GM23248 (cell line): Measurements from ENCODE around the gene HDGFL2. TPM values are rescaled to one million over a fixed set of nuclear protein-coding genes. Genes with fewer than 3 reads are reported as not detected.

Experiments used
- DNase-seq: peaks from one replicate; pipeline ENCODE4 v3.0.0-alpha.2; 2015
- H2AFZ ChIP-seq: fragments of 200-600 bp; sonication (generic); 2 replicates; pipeline ENCODE4 v1.6.1; 2016; ENCODE audit warnings: antibody characterized with exemption
- H3F3A ChIP-seq: fragments of 200-600 bp; sonication (generic); 2 replicates; pipeline ENCODE4 v1.6.1; 2016; ENCODE audit warnings: mild to moderate bottlenecking, antibody characterized with exemption, mixed run types; ENCODE audit not compliant: insufficient read depth
- H3K27ac ChIP-seq: fragments of 200-600 bp; sonication (generic); 2 replicates; pipeline ENCODE4 v1.5.1; 2016; ENCODE audit warnings: mild to moderate bottlenecking
- H3K27me3 ChIP-seq: fragments of 200-600 bp; sonication (generic); replicated peaks from 2 replicates; pipeline ENCODE4 v1.6.1; 2016; ENCODE audit warnings: mild to moderate bottlenecking; ENCODE audit not compliant: insufficient read depth
- H3K36me3 ChIP-seq: fragments of 200-600 bp; sonication (generic); 2 replicates; pipeline ENCODE4 v1.6.1; 2016; ENCODE audit warnings: low read depth, mild to moderate bottlenecking
- H3K4me1 ChIP-seq: fragments of 200-600 bp; sonication (generic); 2 replicates; pipeline ENCODE4 v1.6.1; 2016; ENCODE audit warnings: mild to moderate bottlenecking; ENCODE audit not compliant: insufficient read depth
- H3K4me2 ChIP-seq: fragments of 200-600 bp; sonication (generic); one replicate; pipeline ENCODE4 v1.6.1; 2016; ENCODE audit warnings: mild to moderate bottlenecking; ENCODE audit not compliant: unreplicated experiment
- H3K4me3 ChIP-seq: fragments of 200-600 bp; sonication (generic); 2 replicates; pipeline ENCODE4 v1.5.1; 2016; ENCODE audit warnings: mild to moderate bottlenecking
- H3K79me2 ChIP-seq: fragments of 200-600 bp; sonication (generic); 2 replicates; pipeline ENCODE4 v1.6.1; 2016; ENCODE audit warnings: mild to moderate bottlenecking; ENCODE audit not compliant: insufficient read depth
- H3K9ac ChIP-seq: fragments of 200-600 bp; sonication (generic); 2 replicates; pipeline ENCODE4 v1.6.1; 2016; ENCODE audit warnings: mild to moderate bottlenecking
- H3K9me2 ChIP-seq: fragments of 200-600 bp; sonication (generic); 2 replicates; pipeline ENCODE4 v1.6.1; 2016; ENCODE audit warnings: mixed run types, mild to moderate bottlenecking, moderate library complexity; ENCODE audit not compliant: insufficient read depth
- H3K9me3 ChIP-seq: fragments of 200-600 bp; sonication (generic); one replicate; pipeline ENCODE4 v1.6.1; 2017; ENCODE audit warnings: low read depth
- H4K20me1 ChIP-seq: fragments of 200-600 bp; sonication (generic); 2 replicates; pipeline ENCODE4 v1.6.0; 2016; ENCODE audit not compliant: insufficient read depth
- EZH2 ChIP-seq: fragments of 200-600 bp; sonication (generic); IDR thresholded peaks from 2 replicates; pipeline ENCODE4 v1.6.1; 2018; ENCODE audit warnings: antibody characterized with exemption, mild to moderate bottlenecking; ENCODE audit not compliant: insufficient read depth, poor library complexity, severe bottlenecking
- EZH2phosphoT487 ChIP-seq: fragments of 200-600 bp; sonication (generic); IDR thresholded peaks from 2 replicates; pipeline ENCODE4 v1.6.1; 2018; ENCODE audit warnings: antibody characterized with exemption, moderate library complexity, mild to moderate bottlenecking, low read depth; ENCODE audit not compliant: insufficient read depth
- WGBS, 2 experiments: methylation state at CpG; one replicate each; pipeline ENCODE4 v1.1.6; 2015 to 2017; ENCODE audit warnings: low lambda C conversion rate in 2 of 2, low coverage in 1 of 2; ENCODE audit errors: missing lambda C conversion rate in 2 of 2; 5-methylcytosine and 5-hydroxymethylcytosine counted together
- in situ Hi-C: fragments of 300-500 bp; cut with MboI; formaldehyde crosslinking; loops from 2 replicates; pipeline ENCODE4 v1.15.0; 2020
- polyA plus RNA-seq: library from polyadenylated mRNA; unstranded; fragments of >200 nt; fragmentation: Nextera tagmentation; extraction: Ambion mirVana; gene quantifications from 2 replicates; pipeline ENCODE4 v1.2.1, GENCODE V29; 2016
- total RNA-seq: library from RNA; depleted of rRNA; stranded (reverse); fragments of >200 nt; shearing (Covaris generic); gene quantifications from 2 replicates; pipeline ENCODE4 v1.2.3, GENCODE V29; 2014

HDGFL2 gene
- total and polyA plus RNA-seq, 2 experiments from 2014 or later, result 23.0 to 50.7 TPM

DNA sequence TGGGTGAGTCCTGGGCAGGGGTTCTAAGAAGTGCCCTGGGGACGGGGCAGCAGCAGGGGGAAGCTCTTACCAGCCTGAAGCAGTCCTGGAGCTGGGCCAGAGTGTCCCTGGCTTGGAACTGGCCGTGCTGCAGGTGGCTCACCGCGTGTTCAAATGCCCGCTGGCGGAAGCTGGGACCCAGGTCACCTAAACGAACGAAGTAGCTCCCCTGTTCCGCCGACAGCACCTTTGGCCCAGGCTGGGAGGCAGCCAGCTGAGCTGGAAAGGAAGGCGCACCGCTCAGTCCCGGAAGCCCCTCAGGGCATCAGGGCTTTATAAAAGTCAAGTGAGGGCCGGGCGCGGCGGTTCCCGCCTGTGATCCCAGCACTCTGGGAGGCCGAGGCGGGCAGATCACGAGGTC lies 36.6 kb downstream of the HDGFL2 start:
- Histone ChIP-seq H3F3A (no peaks in the 10 kb centered on the region), H3K4me3 (no peak overlapping the region), H3K36me3 (no peaks in the 10 kb centered on the region), H4K20me1 (no peaks in the 10 kb centered on the region), H3K27ac (no peak overlapping the region), H3K9me3 (no peaks in the 10 kb centered on the region), H2AFZ (no peak overlapping the region), H3K9ac (no peak overlapping the region), H3K4me2 (no peak overlapping the region), H3K79me2 (no peaks in the 10 kb centered on the region), H3K27me3 (no peaks in the 10 kb centered on the region), H3K4me1 (peaks cover 8% of the 10 kb centered on the region; the same call in 1 of the 2 replicates), H3K9me2 (no peaks in the 10 kb centered on the region)
- in situ Hi-C loops, result no loop called here
- 96 to 99% methylated on average over 12 to 21 of the region's 21 CpGs for WGBS, 2 experiments
- no peak for TF ChIP-seq EZH2phosphoT487
- TF ChIP-seq EZH2, result no peak
- DNase-seq, result no peak

DNA sequence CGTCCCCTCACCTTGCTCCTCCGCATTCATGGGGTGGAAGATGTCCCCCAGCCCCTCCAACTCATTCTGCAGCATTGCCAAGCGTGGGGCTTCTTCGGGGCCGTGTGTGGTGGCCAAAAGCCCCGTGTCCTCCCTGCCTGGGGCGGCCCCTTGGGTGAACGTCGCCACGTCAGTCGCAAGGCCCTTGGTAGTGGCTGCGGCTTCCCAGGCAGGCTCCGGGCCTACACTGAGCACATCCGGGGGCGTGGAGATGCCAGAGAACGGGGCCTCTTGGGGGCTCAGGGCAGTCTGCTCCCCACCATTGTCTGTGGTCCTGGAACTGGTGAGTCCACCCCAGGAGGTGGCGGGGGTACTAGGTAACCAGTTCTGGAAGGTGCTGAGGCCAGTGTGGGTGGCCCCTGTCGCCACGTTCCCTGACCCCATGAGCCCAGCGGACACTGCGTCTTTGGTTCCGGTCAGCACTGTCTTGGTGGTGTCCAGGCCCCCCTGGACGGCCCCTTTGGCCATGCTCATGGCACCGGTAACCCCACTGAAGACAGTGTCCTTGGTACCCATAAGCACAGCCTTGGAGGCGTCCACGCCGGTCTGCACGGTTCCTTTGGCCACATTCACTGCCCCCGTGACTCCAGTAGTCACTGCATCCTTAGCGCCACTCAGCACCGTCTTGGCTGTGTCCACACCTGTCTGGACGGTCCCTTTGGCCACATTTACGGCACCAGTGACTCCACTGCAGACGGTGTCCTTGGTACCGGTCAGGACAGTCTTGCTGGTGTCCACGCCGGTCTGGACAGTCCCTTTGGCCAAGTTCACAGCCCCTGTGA lies 38.5 kb downstream of the HDGFL2 start:
- Histone ChIP-seq H3F3A (no peaks in the 10 kb centered on the region), H3K9ac (no peak overlapping the region), H2AFZ (no peak overlapping the region), H3K9me3 (no peaks in the 10 kb centered on the region), H3K79me2 (no peaks in the 10 kb centered on the region), H4K20me1 (no peaks in the 10 kb centered on the region), H3K9me2 (no peaks in the 10 kb centered on the region), H3K27me3 (no peaks in the 10 kb centered on the region), H3K27ac (no peak overlapping the region), H3K4me2 (no peak overlapping the region), H3K4me1 (peaks cover 8% of the 10 kb centered on the region; the same call in 1 of the 2 replicates), H3K36me3 (no peaks in the 10 kb centered on the region), H3K4me3 (no peak overlapping the region)
- DNase-seq, result no peak
- TF ChIP-seq EZH2 (no peak), EZH2phosphoT487 (no peak)
- WGBS, 2 experiments, result 71 to 81% methylated on average over 32 to 34 of the region's 37 CpGs
- in situ Hi-C loops, result no loop called here

DNA sequence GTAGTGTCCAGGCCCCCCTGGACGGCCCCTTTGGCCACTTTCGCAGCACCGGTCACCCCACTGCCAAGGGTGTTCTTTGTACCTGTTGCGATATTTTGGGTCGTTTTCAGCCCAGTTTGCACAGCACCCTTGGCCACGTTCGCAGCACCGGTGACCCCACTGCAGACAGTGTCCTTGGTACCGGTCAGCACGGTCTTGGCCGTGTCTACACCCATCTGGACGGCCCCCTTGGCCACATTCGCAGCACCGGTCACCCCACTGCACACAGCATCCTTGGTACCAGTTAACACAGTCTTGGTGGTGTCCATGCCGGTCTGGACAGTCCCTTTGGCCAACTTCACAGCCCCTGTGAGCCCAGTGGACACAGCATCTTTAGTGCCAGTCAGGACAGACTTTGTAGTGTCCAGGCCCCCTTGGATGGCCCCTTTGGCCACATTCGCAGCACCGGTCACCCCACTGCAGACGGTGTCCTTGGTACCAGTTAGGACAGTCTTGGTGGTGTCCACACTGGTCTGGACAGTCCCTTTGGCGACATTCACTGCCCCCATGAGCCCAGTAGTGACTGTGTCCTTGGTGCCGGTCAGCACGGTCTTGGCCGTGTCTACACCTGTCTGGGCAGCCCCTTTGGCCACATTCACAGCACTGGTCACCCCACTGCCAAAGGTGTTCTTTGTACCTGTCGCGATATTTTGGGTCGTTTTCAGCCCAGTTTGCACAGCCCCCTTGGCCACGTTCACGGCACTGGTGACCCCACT lies 39.4 kb downstream of the HDGFL2 start:
- Histone ChIP-seq H3K27me3 (no peaks in the 10 kb centered on the region), H3F3A (no peaks in the 10 kb centered on the region), H3K4me2 (no peak overlapping the region), H2AFZ (no peak overlapping the region), H4K20me1 (no peaks in the 10 kb centered on the region), H3K4me3 (no peak overlapping the region), H3K27ac (no peak overlapping the region), H3K79me2 (no peaks in the 10 kb centered on the region), H3K9me2 (no peaks in the 10 kb centered on the region), H3K9me3 (no peaks in the 10 kb centered on the region), H3K36me3 (no peaks in the 10 kb centered on the region), H3K4me1 (peaks cover 4% of the 10 kb centered on the region; the same call in 1 of the 2 replicates), H3K9ac (no peak overlapping the region)
- in situ Hi-C loops, result no loop called here
- TF ChIP-seq EZH2phosphoT487 (no peak), EZH2 (no peak)
- 76 to 80% methylated on average over 27 of the region's 27 CpGs for WGBS, 2 experiments
- DNase-seq, result no peak

DNA sequence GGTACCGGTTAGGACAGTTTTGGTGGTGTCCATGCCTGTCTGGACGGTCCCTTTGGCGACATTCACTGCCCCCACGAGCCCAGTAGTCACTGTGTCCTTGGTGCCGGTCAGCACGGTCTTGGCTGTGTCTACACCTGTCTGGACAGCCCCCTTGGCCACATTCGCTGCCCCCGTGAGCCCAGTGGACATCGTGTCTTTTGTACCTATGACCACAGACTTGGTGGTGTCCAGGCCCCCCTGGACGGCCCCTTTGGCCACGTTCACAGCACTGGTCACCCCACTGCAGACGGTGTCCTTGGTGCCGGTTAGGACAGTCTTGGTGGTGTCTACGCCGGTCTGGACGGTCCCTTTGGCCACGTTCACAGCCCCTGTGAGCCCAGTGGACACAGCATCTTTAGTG lies 40.0 kb downstream of the HDGFL2 start:
- no peak for TF ChIP-seq EZH2phosphoT487
- no peak for TF ChIP-seq EZH2
- WGBS, 2 experiments, result 82 to 84% methylated on average over 17 of the region's 17 CpGs
- Histone ChIP-seq H3K27me3 (no peaks in the 10 kb centered on the region), H3K9me2 (no peaks in the 10 kb centered on the region), H3F3A (no peaks in the 10 kb centered on the region), H3K4me3 (no peak overlapping the region), H3K4me2 (no peak overlapping the region), H3K27ac (no peak overlapping the region), H3K9ac (no peak overlapping the region), H3K79me2 (no peaks in the 10 kb centered on the region), H3K4me1 (no peaks in the 10 kb centered on the region), H3K9me3 (no peaks in the 10 kb centered on the region), H4K20me1 (no peaks in the 10 kb centered on the region), H3K36me3 (no peaks in the 10 kb centered on the region), H2AFZ (no peak overlapping the region)
- no peak for DNase-seq
- in situ Hi-C loops, result no loop called here
